Measurements from ENCODE around the gene MYADML2. TPM values are rescaled to one million over a fixed set of nuclear protein-coding genes. Genes with fewer than 3 reads are reported as not detected.

Gene MYADML2, protein sequence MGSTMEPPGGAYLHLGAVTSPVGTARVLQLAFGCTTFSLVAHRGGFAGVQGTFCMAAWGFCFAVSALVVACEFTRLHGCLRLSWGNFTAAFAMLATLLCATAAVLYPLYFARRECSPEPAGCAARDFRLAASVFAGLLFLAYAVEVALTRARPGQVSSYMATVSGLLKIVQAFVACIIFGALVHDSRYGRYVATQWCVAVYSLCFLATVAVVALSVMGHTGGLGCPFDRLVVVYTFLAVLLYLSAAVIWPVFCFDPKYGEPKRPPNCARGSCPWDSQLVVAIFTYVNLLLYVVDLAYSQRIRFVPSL
- total RNA-seq: not detected

DNA sequence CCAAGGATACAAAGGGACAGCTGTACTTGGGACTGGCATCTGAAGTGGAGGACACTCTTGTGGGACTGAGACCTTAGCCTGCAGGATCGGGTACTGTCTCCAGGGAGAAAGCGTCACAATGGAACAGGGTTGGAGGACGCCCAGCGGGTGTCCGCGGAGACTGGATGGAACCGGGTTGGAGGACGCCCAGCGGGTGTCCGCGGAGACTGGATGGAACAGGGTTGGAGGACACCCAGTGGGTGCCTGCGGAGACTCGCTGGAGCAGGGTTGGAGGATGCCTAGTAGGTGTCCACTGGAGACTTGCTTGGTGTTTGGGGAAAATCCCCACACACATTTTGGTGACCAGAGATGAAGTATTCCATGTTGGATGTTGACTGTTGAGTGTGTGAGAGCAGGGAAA, at the start of gene MYADML2:
Gene MYADML2 (minus strand): TSS at position 45 of the 400 bp plus-strand sequence. CDS start 5,492 bp downstream, outside the sequence.
- TF ChIP-seq, protein P1, sequence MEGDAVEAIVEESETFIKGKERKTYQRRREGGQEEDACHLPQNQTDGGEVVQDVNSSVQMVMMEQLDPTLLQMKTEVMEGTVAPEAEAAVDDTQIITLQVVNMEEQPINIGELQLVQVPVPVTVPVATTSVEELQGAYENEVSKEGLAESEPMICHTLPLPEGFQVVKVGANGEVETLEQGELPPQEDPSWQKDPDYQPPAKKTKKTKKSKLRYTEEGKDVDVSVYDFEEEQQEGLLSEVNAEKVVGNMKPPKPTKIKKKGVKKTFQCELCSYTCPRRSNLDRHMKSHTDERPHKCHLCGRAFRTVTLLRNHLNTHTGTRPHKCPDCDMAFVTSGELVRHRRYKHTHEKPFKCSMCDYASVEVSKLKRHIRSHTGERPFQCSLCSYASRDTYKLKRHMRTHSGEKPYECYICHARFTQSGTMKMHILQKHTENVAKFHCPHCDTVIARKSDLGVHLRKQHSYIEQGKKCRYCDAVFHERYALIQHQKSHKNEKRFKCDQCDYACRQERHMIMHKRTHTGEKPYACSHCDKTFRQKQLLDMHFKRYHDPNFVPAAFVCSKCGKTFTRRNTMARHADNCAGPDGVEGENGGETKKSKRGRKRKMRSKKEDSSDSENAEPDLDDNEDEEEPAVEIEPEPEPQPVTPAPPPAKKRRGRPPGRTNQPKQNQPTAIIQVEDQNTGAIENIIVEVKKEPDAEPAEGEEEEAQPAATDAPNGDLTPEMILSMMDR (IDR thresholded peaks at IDR 0.05): no peak
- H3K27me3 Mint-ChIP-seq: no peaks in the 10 kb centered on the region
- H3K4me1 Mint-ChIP-seq (ENCODE audit: low read depth): no peaks in the 10 kb centered on the region
- POLR2A ChIA-PET: no interaction called here
- no peak for ATAC-seq
- H3K4me3 Mint-ChIP-seq: no peak within 1 kb of the TSS
- H3K27ac Mint-ChIP-seq: no peak within 1 kb of the TSS
- CTCF ChIA-PET: no interaction called here
- no peaks in the 10 kb centered on the region for H3K36me3 Mint-ChIP-seq (ENCODE audit: low read depth)
- H3K9me3 Mint-ChIP-seq: no peaks in the 10 kb centered on the region
- intact Hi-C loops (cut with micrococcal nuclease): no loop called here
- DNase-seq: no peak

DNA sequence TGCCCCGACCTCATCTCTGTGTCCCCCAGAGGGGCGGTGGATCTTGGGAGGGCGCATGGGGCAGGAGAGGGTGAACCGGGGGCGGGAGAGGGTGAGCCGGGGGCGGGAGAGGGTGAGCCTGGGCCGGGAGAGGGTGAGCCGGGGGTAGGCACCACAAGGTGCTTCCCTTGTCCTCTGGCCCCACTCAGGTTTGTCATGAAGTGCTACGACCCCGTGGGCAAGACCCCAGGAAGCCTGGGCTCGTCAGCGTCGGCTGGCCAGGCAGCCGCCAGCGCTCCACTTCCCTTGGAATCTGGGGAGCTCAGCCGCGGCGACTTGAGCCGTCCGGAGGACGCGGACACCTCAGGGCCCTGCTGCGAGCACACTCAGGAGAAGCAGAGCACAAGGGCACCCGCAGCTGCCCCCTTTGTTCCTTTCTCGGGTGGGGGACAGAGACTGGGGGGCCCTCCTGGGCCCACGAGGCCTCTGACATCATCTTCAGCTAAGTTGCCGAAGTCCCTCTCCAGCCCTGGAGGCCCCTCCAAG, 49.3 kb upstream of the MYADML2 start:
- Mint-ChIP-seq H3K27ac (no peak overlapping the region), H3K4me3 (no peak overlapping the region), H3K36me3 (ENCODE audit: low read depth) (no peaks in the 10 kb centered on the region), H3K27me3 (no peaks in the 10 kb centered on the region), H3K4me1 (ENCODE audit: low read depth) (no peaks in the 10 kb centered on the region), H3K9me3 (no peaks in the 10 kb centered on the region)
- POLR2A ChIA-PET: interaction anchor here (1.1 kb wide), 1 partner anchor 15 kb away, joined by 3 read pairs; no protein-coding TSS in a partner anchor
- intact Hi-C loops (cut with micrococcal nuclease): no loop called here
- TF ChIP-seq, protein P1 (IDR thresholded peaks at IDR 0.05): no peak
- ATAC-seq (no peak), DNase-seq (no peak)
- CTCF ChIA-PET: interaction anchor here (1.1 to 1.9 kb wide), 2 partner anchors 24 to 34 kb away, joined by 3 to 5 read pairs; no protein-coding TSS in a partner anchor

DNA sequence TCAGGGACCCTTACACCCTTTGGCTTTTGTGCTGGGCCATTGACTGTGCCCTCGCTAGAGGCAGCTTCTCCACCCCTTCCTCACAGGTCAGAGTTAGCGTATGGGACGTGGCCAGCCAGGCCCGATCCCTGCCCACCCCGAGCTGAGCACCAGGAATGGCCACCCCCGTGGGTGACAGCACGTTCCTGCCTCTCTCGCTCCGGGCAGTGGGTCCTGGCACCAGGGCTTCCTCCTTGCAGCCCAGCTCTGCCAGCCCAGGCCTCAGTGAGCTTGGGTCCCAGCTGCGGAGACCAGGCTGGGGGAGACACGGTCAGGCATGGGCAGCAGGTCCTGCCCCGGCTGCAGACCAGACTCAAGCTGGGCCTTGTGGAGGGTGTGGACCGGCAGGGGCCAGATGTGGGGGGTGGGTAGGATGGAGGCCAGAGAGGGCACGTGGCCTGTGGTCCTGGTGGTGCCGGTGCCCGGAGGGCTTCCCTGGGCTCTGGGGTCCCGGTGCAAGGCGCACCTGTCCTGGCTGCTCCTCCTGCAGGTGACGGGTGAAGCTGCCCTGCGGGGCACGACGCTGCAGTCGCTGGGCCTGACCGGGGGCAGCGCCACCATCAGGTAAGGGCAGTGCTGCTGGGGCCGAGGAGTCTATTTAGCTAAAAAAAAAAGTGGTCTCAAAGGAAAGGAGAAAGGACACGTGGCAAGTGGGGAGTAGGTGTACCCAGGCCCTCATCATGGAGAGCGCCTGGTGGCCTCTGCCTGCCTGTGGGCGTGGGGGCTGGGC, 48.6 kb upstream of the MYADML2 start:
- ChIA-PET POLR2A (no interaction called here), CTCF (interaction anchor here (1.9 kb wide), 1 partner anchor 24 kb away, joined by 5 read pairs; no protein-coding TSS in a partner anchor)
- Mint-ChIP-seq H3K27ac (no peak overlapping the region), H3K4me3 (no peak overlapping the region), H3K4me1 (ENCODE audit: low read depth) (no peaks in the 10 kb centered on the region), H3K27me3 (no peaks in the 10 kb centered on the region), H3K9me3 (no peaks in the 10 kb centered on the region), H3K36me3 (ENCODE audit: low read depth) (no peaks in the 10 kb centered on the region)
- TF ChIP-seq, protein P1 (IDR thresholded peaks at IDR 0.05): no peak
- intact Hi-C loops (cut with micrococcal nuclease): no loop called here
- ATAC-seq: no peak
- DNase-seq: no peak

DNA sequence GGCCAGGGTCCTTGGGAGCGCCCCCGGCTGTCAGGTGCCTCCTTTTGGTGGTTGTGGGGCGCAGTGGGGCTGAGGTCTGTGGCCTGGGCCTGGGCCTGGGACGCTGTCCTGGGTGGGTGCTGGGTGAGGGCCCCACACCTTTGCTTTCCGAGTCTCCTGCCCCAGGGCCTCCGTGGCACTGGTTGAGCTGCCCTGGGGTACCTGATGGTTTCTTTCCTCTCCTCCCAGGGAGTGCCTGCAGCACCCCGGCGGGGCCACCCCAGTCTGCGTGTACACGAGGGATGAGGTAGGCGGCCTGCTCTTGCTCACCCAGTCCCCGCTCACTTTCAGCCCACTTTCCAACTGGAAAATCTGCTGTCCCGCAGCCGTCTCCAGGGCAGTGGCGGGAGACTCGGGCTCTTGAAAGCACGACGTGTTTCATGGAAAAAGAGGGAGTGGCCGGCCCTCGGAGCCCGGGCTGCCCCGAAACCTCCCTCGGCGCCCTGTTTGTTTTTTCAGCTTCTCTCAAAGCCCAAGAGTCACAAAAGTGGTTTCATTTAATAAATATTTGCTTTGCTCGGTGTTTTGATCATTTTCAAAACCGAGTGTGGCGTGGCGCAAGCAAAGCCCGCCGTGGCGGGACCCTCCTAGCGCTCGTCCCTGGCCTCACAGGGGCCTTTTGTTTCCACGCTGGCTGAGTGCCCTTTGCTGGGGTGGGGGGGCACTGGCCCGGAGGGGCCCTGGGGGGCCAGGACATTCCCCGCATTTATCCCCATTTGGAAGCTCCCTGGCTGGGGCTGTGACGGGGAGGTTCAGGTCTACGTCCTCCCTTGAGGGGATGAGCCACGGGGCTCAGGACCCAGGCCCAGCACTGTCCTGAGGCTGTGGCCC, 47.8 kb upstream of the MYADML2 start:
- Mint-ChIP-seq H3K36me3 (ENCODE audit: low read depth) (no peaks in the 10 kb centered on the region), H3K27me3 (no peaks in the 10 kb centered on the region), H3K4me3 (no peak overlapping the region), H3K27ac (no peak overlapping the region), H3K4me1 (ENCODE audit: low read depth) (no peaks in the 10 kb centered on the region), H3K9me3 (no peaks in the 10 kb centered on the region)
- ATAC-seq (no peak), DNase-seq (no peak)
- ChIA-PET CTCF (interaction anchor here (1.9 kb wide), 1 partner anchor 25 kb away, joined by 5 read pairs; no protein-coding TSS in a partner anchor), POLR2A (no interaction called here)
- TF ChIP-seq, protein P1 (IDR thresholded peaks at IDR 0.05): no peak
- intact Hi-C loops (cut with micrococcal nuclease): no loop called here

All from activated CD8-positive, alpha-beta T cell treated with anti-CD3 and anti-CD28 coated beads for 36 hours (primary cell).